HG02938 (cell line): ENCODE data around the gene PTPRN2.
"Not testable (repeated sequence)": the region's sequence is repeated elsewhere in the genome, so short reads cannot be mapped to it uniquely, and the experiment has no call there.

Experiments
- ATAC-seq: cut with Tn5 transposase; IDR thresholded peaks from one replicate; pipeline ENCODE4 v1.9.1; 2021; ENCODE audit warnings: mild to moderate bottlenecking, moderate library complexity; ENCODE audit not compliant: unreplicated experiment

PTPRN2 gene

DNA sequence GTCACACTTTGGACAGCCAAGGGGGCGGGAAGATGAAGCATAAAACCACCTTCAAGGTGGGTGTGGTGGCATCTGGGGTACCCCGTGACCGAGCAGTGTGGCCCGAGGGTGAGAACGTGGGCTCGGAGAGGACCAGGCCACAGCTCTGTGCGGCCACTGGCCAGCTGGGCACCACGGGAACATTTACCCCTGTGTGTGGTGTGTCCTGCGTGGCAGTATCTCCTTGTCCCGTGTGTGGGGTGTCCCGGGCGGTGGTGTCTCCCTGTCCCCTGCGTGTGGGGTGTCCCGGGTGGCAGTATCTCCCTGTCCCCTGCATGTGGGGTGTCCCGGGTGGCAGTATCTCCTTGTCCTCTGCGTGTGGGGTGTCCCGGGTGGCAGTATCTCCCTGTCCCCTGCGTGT, 680.5 kb downstream of the PTPRN2 start:
- no peak for ATAC-seq

DNA sequence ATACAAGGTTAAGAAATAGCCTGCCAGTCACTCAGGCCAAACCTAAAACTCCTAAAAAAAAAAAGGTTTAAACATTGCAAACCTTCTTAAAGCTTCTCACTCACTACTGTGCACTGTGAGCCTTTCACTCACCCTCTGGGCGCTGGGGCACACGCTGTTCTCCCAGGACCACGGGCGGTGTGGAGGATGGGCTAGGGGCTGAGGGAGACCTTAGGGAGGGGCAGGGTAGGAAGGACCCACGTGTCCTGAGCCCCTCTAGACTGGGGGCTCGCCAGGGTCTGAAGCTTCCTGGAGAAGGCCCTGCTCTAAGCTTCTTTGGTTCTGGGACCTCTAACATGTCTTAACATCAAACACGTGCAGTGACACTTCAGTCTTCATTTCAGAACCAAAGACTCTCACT, 681.0 kb downstream of the PTPRN2 start:
- ATAC-seq = no peak

DNA sequence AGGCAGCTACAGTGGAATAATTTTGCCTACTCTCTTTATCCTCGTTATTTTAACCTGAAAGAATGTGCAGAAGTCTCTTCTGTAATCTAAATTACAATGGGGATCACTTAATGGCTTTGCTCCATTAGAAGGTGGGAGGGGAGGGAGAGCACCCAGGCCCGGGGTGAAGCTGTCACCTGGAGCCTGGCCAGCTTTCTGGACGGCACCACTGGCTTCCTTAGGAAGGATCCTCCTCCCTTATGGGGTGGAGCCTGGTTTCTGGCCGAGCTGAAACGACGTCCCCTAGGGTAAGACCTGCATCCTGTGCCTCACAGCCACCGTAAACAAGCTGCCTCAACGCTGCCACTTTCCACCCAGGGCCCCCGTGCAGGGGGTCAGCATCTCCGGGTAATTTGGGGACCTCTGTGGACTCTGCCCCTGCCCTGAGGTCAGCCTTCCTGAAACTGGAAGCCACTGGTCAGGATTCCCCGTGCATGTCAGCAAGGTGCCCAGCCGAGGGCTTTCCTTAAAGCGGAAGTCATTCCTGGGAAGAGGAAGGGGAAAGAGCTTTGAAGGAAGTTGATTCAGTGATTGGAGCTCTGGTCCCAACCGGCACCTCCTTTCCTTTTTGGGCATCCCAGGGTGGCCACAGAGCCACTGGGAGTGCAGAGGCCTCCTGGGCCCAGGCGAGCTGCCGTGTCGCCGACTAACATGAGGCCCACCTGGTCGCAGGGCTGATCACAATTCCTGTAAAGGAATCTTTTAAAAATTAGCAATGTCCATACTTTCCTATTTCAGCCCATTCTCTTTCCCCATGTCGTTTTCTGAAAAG, 681.8 kb downstream of the PTPRN2 start:
- ATAC-seq = no peak

DNA sequence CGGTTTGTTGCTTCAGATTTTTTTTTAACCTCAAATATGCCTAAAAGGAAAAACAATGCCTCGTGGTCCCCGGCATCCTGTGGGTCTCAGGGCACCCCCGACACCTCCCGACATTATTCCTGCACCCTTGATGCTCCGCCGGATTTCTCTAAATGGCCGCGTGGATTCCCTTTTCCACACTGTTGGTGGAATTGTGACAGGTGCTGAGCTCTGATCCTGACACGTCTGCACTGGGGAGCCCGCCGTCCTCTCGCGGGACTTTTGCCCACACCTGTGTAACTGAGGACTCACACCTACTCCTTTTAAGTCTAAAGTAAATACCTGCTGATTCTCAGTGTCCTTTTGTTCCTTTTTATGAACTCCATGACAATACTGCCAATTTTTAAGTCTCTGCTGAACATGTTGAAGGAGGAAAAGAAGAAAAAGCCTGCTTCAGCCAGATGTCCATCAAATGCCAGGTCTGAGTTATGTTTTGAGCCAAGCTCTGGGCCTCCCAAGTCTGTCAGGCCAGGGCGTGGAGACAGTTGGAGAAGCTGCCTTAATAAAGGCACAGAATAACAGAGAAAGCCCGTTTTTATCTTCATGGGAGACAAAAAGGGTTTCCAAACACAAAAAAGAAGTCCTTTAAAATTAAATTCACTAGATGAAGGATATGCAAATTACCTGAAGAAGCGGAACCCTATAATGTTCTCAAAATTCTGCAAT, 682.6 kb downstream of the PTPRN2 start:
- no peak for ATAC-seq

DNA sequence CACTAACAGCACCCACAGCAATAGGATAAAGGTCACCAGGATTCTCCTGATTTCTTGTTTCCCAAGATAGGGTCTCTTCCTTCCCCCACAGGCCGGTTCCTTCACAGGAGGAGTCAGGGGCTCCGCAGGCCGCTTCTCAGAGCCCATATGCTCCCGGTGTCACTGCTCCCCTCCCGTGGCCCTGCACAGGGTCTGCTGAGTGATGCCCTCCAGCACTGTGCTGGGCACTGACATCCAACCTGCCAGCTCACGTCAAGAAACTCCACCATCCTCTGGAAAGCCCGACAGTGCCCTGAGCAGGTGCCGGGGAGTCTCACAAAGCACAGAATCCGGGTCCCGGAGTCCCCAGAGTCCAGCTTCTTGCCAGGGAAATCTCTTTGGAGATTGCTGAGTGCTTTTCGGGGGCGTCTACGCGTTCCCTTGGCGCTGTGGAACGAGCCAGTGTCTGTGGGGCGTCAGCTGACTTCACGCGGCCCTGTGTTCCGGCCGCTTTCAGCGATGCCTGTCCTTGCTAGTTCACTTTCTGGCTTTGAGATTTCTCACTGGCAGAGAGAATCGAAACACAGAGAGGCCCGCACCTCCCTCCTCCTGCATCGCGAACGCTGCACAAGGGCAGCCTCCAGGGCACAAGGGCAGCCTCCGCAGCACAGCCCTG, 683.3 kb downstream of the PTPRN2 start:
- no peak for ATAC-seq

DNA sequence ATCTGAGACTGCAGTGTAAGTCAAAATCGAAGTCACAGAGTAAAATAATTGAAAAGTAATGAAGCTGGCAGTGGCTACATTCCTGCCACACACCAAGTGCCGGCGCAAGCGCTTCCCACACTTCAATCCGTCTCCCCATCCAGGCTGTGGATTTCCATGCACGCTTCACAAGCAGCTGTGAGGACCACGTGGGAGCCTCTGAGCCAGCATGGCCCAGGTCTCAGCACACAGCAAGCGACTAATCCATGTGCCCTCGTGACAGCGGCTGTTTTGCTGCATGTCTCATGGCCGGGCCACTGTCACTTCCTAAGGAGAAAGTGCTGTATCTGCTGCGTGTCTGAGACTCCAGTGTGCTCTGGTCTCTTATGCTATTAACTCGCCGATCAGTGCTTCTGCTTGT, 683.9 kb downstream of the PTPRN2 start:
- no peak for ATAC-seq

DNA sequence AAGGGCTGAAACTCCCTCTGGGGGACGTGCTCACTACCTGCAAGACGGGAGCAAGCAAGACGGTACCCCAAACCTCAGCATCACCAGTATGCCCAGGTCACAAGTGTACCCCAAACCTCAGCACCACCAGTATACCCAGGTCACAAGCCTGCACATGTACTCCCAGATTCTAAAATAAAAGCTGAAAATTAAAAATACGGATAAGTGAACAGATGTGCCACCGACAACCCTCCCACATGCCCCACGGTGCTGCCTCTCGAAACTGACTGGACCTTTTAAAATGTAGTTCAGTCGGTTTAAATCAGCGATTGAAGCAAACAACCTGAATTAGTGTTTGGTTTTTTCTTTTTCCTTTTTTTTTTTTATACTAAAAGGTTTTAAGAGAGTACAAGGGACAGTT, 684.3 kb downstream of the PTPRN2 start:
- ATAC-seq = no peak

DNA sequence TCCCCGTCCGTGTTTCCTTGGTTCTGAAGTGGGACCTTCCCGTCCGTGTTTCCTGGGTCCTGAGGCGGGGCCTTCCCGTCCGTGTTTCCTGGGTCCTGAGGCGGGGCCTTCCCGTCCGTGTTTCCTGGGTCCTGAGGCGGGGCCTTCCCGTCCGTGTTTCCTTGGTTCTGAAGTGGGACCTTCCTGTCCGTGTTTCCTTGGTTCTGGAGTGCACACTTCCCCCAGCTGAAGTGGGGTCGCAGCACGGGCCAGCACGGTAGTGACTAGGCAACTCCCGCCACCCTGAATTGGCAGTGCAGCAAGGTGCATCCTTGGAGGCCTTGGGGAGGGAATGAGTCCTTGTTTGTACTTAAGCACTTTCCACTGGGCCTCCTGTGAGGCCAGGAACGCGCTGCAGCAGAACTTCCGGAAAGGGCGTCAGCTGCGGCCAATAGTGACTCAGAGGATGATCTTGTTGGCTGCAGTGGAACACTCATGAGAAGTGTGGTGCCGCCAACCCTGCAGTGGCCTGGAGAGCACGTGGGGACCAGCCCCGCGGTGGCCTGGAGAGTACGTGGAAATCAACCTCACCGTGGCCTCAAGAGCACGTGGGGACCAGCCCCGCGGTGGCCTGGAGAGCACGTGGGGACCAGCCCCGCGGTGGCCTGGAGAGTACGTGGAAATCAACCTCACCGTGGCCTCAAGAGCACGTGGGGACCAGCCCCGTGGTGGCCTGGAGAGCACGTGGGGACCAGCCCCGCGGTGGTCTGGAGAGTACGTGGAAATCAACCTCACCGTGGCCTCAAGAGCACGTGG, 685.6 kb downstream of the PTPRN2 start:
- ATAC-seq = not testable (repeated sequence)

DNA sequence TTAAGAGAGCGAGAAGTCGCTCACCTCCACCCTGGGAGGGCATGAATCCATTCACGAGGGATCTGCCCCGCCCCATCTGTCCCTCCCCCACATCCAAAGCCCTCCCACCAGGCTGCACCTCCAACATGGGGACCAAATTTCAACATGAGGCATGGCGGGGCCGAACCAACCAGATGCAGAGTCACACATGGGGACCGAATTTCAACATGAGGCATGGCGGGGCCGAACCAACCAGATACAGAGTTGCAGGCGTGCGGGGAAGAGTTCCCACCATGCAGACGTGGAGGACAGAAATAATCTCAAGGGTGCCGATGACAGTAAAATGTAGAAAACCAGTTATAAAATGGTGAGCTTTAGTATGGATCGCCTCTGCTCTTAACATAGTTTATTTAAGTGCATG, 686.5 kb downstream of the PTPRN2 start:
- ATAC-seq = no peak

DNA sequence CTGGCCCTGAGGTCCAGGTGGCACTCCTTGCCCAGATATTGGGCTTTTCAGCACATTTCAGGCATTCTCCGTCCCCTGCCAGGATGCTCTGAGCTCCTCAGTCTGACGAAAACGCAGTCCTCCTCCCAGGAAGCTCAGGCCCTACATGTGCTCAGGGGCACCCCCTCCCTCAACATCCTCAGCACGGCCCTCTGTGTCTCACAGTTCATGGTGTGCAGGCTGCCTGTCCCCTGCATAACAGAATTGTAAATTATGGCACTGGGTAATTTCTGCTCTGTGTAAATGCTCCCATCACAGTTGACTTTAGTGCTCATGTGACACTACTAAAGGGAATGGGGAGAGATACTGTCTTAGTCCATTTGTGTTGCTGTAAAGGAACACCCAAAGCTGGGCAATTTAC, 687.1 kb downstream of the PTPRN2 start:
- ATAC-seq = no peak

DNA sequence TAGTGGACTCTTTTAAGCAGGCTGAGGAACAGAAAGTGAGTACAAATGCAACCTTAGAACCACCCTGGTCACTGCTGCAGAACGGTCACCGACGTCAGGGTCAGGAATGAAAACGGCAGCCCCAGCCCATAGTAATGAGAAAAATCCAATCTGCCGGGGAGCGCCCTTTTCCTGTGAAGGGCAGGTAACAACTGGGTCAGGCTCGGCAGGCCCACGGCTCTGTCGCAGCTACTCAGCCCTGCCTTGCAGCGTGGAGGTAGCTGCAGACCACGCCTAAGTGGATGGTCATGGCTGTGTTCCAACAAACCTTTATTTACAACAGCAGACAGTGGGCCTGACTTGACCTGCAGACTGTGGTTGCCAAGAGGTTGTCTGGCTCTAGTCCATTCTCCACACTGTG, 687.6 kb downstream of the PTPRN2 start:
- ATAC-seq = no peak

DNA sequence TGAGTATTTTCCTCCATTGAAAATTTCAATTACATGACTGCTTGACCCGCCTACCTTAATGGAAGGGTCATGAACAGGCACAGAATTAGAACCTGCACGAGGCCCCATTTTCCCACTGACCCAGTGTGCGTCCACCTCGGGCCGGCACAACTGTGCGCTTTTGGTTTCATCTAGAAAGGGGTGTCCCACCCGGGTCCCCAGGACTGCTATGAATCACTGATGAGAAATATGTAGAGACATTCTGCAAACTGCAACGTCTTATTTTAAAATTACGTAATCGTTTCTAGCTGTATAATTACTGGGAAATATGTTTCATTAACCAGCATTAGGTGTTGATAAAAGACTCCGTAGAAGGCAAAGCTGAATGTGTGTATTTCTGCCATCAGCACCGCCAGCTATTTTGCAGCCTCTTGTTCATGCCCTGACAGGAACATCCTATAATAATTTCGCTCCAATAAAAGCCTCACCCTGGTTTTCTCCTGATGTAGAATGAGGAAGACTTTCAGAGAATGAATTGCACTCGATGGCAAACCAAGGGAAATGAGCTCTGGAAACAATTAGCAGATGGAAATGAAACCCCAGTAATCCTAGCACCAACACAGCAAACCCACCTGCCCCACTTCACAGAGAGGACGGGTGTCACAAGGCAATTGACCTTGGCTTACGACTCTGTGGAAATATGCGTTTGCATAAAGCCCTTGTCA, 688.7 kb downstream of the PTPRN2 start:
- ATAC-seq = no peak

DNA sequence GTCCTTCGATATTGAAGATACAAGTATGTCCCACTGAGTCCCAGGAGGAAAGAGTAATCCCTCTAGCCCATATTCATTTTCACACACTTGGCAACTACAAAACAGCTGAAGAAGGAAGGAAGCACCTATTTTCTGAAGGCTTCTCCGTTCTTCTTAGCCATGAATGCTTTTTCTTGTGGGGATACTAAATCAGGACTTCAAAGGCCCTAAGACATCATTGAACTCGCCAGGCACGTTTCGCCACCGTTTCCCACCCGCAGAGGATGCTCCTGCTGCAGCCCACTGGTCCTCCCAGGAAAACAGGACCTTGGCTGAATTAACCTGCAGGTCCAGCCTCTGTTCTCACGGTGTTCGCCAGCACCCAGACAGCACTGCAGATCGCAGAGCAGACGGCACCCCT, 689.4 kb downstream of the PTPRN2 start:
- no peak for ATAC-seq

DNA sequence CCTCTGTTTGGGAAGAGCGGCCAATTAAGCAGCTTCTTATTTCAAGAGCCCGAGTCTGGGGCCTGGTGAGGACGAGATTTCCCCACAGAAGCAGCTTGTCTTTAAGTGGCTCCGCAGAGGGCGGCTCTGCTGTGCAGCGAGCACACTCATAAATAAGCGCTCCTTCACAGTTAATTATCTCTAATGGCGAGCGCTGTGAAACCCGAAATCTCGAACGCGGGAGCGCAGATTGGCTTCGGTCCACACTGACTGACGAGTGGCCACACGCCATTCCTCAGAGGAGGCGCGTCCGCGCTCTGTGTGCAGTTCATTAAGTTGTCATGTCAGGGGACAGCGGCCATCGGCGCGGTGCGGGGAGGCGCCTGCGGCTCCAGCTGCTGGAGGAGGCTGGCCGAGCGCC, 689.9 kb downstream of the PTPRN2 start:
- no peak for ATAC-seq

DNA sequence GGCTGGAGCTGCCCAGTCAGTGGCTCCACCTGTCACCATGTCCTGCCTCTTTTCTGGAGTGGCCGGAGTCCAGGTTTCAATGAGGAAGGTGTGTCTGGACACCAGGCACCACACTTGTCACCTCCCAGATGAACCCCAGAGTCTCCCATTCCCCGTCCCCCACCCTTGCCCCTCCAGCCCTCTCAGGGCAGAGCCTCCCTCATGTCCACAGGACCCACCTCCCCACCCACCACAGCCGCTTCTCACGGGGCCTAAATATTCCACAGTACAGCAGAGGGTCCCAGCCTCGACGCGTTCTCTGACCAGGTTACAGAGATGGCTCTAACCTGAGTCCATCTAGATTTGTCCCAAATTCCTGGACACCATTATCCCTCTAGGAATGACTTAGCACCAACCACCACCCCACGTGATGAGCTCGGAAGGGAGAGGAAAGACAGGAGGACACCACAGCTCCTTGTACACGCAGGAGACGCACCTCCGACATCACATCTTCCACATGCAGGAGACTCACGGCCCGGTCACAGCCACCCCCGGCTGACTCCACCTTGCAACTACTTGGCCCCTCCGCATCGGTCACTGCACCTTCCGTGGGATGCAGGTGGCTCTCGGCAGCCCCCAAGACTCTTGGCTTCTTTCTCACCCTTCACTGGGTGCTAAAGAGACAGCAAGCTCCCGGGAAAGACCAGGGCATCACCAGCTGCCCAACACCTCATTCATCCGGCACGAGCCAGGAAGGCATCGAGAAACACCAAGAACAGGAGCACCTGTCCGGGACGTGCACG, 690.7 kb downstream of the PTPRN2 start:
- ATAC-seq = no peak

DNA sequence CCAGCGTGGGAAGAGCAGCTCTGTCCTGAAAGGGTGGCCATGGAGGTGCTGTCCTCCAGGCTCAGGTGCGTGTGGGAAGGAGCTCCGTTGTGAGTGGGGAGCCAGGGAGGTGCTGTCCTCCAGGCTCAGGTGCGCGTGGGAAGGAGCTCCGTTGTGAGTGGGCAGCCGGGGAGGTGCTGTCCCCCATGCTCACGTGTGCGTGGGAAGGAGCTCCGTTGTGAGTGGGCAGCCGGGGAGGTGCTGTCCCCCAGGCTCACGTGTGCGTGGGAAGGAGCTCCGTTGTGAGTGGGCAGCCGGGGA, 691.3 kb downstream of the PTPRN2 start:
- not testable (repeated sequence) for ATAC-seq

DNA sequence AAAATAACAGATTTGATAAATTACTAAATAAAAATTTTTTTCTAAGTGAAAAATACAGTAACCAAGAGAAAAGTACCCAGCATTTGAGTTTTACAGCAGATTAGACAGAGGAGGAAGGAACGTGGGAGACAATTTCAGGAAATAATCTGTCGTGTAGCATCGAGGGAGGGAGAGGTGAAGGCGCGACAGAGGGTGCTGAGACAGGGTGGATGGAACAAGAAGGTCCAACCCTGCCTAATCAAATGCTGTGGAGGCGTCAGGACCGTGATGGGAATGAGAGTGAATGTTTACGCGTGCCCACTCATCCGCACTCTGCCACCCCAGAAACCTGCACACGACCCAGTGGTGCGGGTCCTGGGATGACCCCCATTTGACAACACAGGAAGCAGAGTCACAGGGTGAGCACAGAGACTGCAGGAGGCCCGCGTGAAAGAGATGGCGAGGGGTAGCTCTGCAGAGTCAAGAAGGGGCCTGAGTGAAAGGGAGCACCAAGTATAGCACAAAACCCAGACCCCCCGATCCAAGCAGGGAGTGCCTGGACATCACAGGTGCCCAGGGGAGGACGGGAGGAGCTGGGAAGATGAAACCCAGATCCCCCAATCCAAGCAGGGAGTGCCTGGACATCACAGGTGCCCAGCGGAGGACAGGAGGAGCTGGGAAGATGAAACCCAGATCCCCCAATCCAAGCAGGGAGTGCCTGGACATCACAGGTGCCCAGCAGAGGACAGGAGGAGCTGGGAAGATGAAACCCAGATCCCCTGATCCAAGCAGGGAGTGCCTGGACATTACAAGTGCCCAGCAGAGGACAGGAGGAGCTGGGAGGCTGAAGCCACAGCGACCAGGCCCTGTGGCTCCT, 691.9 kb downstream of the PTPRN2 start:
- no peak for ATAC-seq

DNA sequence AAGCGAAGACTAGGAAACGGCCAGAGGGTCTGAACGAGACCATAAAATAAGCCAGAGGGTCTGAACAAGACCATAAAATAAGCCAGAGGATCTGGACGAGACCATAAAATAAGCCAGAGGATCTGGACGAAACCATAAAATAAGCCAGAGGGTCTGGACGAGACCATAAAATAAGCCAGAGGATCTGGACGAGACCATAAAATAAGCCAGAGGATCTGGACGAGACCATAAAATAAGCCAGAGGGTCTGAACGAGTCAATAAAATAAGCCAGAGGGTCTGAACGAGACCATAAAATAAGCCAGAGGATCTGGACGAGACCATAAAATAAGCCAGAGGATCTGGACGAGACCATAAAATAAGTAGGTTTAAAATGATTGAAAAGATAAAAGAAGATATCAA, 692.5 kb downstream of the PTPRN2 start:
- not testable (repeated sequence) for ATAC-seq

DNA sequence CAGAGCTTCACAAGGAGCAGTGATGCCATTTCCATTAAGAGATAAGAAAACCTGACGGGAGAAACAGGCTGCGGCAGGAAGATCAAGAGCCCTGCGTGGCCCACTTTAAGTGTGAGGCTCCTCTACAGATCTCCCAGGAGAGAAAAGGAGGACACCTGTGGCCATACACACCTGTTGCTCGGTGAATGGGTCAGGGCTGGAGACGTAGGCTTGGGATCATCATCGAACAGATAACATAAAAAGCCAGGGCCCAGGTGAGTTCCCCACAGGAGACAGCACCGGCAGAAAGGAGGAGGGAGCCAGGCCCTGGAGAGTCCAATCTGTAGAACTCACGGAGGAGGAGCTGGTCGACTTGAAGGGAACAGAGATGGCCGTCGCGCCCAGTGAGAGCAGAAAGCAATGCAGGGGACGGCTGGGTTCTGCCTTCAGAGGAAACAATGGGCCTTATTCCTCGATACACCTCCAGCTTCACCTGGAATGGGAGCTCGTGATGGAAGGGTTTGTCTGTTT, 694.0 kb downstream of the PTPRN2 start:
- ATAC-seq = no peak
